GM08714 (cell line): Measurements from ENCODE around the gene DDX23.

Source experiments
- H3K4me3 ChIP-seq: fragments of 200-500 bp; sonication (Bioruptor generic); 2 replicates; pipeline ENCODE4 v1.5.1; 2014; ENCODE audit warnings: mild to moderate bottlenecking, low read length, inconsistent platforms
- ZNF274 ChIP-seq: IDR thresholded peaks from 2 replicates; pipeline ENCODE4 v1.6.1; 2012; ENCODE audit warnings: mild to moderate bottlenecking, low read depth, low read length

DDX23 gene

GRCh38 chr12:48782457-48783395 lies 69.2 kb downstream of the DDX23 start:
- no peak for TF ChIP-seq ZNF274
- no peak overlapping the region for H3K4me3 ChIP-seq

- H3K4me3 ChIP-seq, result no peak overlapping the region
- TF ChIP-seq ZNF274, result no peak
These were observed 70.1 kb downstream of the DDX23 start for GRCh38 chr12:48781750-48782456.

- H3K4me3 ChIP-seq, result no peak overlapping the region
- TF ChIP-seq ZNF274, result no peak
These were observed 71.5 kb downstream of the DDX23 start for GRCh38 chr12:48780381-48781025.

GRCh38 chr12:48779869-48780268 lies 72.1 kb downstream of the DDX23 start:
- no peak overlapping the region for H3K4me3 ChIP-seq
- no peak for TF ChIP-seq ZNF274
